Measurements from ENCODE around the gene DCAF7. TPM values are rescaled to one million over a fixed set of nuclear protein-coding genes. Genes with fewer than 3 reads are reported as not detected.

Gene DCAF7
- polyA plus RNA-seq, 1 of the 3 experiments (the other 2 are of a cell fraction): 63.5 TPM

DNA sequence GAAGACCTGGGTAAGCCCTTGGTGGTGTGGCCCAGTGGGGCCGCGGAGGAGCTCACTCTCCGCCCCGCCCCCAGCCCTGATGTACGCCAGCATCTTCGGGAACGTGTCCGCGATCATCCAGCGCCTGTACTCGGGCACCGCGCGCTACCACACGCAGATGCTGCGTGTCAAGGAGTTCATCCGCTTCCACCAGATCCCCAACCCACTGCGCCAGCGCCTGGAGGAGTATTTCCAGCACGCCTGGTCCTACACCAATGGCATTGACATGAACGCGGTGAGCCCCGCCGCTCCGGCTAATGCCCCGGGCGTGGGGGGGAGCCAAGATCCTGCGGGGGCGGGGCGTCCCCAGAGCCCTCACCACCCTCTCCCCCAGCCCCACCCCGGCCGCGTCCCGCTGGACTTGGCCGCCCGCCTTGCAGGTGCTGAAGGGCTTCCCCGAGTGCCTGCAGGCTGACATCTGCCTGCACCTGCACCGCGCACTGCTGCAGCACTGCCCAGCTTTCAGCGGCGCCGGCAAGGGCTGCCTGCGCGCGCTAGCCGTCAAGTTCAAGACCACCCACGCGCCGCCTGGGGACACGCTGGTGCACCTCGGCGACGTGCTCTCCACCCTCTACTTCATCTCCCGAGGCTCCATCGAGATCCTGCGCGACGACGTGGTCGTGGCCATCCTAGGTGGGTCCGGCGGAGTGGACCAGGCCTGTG is 12.1 kb upstream of the DCAF7 start:
- WGBS (ENCODE audit: low lambda C conversion rate): 41% methylated on average over 37 of the region's 62 CpGs
- Histone ChIP-seq H3K4me1 (ENCODE audit: control insufficient read depth in 1 of 2, insufficient read depth in 2 of 2, low read depth in 1 of 2, low read length in 1 of 2) (peaks cover 0 to 13% of the 10 kb centered on the region in 2 experiments; a peak in 1 of 4 replicates), H3K9me3 (no peaks in the 10 kb centered on the region), H3K27me3 (ENCODE audit: insufficient read depth) (peaks cover 17% of the 10 kb centered on the region; the same call in 1 of the 2 replicates), H3K9ac (no peak overlapping the region), H3F3A (replicated peaks; ENCODE audit: insufficient read depth) (no peaks in the 10 kb centered on the region), H3K9me2 (no peaks in the 10 kb centered on the region), H4K20me1 (ENCODE audit: insufficient read depth) (no peaks in the 10 kb centered on the region), H3K27ac (ENCODE audit: low read depth in 2 of 2, low read length in 1 of 2) (no peak overlapping the region), H3K4me2 (peak overlapping the region; percentile 43; the same call in 1 of the 2 replicates), H2AFZ (ENCODE audit: low read depth) (no peak overlapping the region), H3K4me3 (ENCODE audit: low read depth in 2 of 2, low read length in 1 of 2) (no peak overlapping the region; a peak in 1 of 4 replicates), H3K79me2 (ENCODE audit: insufficient read depth) (no peaks in the 10 kb centered on the region), H3K36me3 (replicated peaks in 1 of 2; ENCODE audit: control insufficient read depth in 1 of 2, insufficient read depth in 2 of 2, low read length in 1 of 2) (no peaks in the 10 kb centered on the region)
- CTCF ChIA-PET: interaction anchor here (0.6 to 1.6 kb wide), 5 partner anchors 11 to 112 kb away, joined by 3 to 7 read pairs (median 4); no protein-coding TSS in a partner anchor
- peak; percentile 76 for DNase-seq
- TF ChIP-seq JUND (IDR thresholded peaks at IDR 0.05) (no peak), EP300 (IDR thresholded peaks at IDR 0.05; ENCODE audit: borderline replicate concordance in 1 of 2, low read depth in 1 of 2, low read length in 1 of 2) (no peak), GABPA (IDR thresholded peaks at IDR 0.05; ENCODE audit: low read depth) (no peak), RCOR1 (IDR thresholded peaks at IDR 0.05; ENCODE audit: low read length) (no peak), NFIC (IDR thresholded peaks at IDR 0.05; ENCODE audit: borderline replicate concordance) (no peak), TCF12 (IDR thresholded peaks at IDR 0.05) (no peak), MEF2A (IDR thresholded peaks at IDR 0.05; ENCODE audit: borderline replicate concordance, low read depth) (no peak), GATA2 (CRISPR knock-in tag; IDR thresholded peaks at IDR 0.05) (no peak), YY1 (IDR thresholded peaks at IDR 0.05; ENCODE audit: low read depth) (no peak), FOSL2 (IDR thresholded peaks at IDR 0.05; ENCODE audit: borderline replicate concordance, low read depth) (no peak), FOXM1 (IDR thresholded peaks at IDR 0.05; ENCODE audit: low read depth) (no peak), ELF1 (IDR thresholded peaks at IDR 0.05) (no peak), TAF1 (IDR thresholded peaks at IDR 0.05; ENCODE audit: borderline replicate concordance, low read depth, low read length) (no peak)
- TF ChIP-seq, protein P1, sequence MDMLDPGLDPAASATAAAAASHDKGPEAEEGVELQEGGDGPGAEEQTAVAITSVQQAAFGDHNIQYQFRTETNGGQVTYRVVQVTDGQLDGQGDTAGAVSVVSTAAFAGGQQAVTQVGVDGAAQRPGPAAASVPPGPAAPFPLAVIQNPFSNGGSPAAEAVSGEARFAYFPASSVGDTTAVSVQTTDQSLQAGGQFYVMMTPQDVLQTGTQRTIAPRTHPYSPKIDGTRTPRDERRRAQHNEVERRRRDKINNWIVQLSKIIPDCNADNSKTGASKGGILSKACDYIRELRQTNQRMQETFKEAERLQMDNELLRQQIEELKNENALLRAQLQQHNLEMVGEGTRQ (IDR thresholded peaks at IDR 0.05; ENCODE audit: borderline replicate concordance, low read depth, low read length): no peak
- TF ChIP-seq, protein P2, sequence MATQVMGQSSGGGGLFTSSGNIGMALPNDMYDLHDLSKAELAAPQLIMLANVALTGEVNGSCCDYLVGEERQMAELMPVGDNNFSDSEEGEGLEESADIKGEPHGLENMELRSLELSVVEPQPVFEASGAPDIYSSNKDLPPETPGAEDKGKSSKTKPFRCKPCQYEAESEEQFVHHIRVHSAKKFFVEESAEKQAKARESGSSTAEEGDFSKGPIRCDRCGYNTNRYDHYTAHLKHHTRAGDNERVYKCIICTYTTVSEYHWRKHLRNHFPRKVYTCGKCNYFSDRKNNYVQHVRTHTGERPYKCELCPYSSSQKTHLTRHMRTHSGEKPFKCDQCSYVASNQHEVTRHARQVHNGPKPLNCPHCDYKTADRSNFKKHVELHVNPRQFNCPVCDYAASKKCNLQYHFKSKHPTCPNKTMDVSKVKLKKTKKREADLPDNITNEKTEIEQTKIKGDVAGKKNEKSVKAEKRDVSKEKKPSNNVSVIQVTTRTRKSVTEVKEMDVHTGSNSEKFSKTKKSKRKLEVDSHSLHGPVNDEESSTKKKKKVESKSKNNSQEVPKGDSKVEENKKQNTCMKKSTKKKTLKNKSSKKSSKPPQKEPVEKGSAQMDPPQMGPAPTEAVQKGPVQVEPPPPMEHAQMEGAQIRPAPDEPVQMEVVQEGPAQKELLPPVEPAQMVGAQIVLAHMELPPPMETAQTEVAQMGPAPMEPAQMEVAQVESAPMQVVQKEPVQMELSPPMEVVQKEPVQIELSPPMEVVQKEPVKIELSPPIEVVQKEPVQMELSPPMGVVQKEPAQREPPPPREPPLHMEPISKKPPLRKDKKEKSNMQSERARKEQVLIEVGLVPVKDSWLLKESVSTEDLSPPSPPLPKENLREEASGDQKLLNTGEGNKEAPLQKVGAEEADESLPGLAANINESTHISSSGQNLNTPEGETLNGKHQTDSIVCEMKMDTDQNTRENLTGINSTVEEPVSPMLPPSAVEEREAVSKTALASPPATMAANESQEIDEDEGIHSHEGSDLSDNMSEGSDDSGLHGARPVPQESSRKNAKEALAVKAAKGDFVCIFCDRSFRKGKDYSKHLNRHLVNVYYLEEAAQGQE (IDR thresholded peaks at IDR 0.05; ENCODE audit: low read depth, low read length): no peak
- TF ChIP-seq, protein P3, sequence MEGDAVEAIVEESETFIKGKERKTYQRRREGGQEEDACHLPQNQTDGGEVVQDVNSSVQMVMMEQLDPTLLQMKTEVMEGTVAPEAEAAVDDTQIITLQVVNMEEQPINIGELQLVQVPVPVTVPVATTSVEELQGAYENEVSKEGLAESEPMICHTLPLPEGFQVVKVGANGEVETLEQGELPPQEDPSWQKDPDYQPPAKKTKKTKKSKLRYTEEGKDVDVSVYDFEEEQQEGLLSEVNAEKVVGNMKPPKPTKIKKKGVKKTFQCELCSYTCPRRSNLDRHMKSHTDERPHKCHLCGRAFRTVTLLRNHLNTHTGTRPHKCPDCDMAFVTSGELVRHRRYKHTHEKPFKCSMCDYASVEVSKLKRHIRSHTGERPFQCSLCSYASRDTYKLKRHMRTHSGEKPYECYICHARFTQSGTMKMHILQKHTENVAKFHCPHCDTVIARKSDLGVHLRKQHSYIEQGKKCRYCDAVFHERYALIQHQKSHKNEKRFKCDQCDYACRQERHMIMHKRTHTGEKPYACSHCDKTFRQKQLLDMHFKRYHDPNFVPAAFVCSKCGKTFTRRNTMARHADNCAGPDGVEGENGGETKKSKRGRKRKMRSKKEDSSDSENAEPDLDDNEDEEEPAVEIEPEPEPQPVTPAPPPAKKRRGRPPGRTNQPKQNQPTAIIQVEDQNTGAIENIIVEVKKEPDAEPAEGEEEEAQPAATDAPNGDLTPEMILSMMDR (IDR thresholded peaks at IDR 0.05): no peak
- POLR2A ChIA-PET: interaction anchor here (1.0 to 1.4 kb wide), 3 partner anchors 11 to 97 kb away, joined by 3 to 4 read pairs (median 3); no protein-coding TSS in a partner anchor

Data from SK-N-SH (cell line).